CD4-positive, alpha-beta T cell (primary cell): ENCODE data around the gene KIF14. TPM values are rescaled to one million over a fixed set of nuclear protein-coding genes. Genes with fewer than 3 reads are reported as not detected.

Source experiments
- ATAC-seq: fragments of 200-7000 bp; cut with Tn5 transposase; one replicate; pipeline ENCODE4 v1.10.0; 2022; ENCODE audit warnings: mild to moderate bottlenecking; ENCODE audit not compliant: poor library complexity
- CTCF ChIA-PET: fragments of 350-600 bp; sonication (Branson Sonifier 250); formaldehyde crosslinking; loops from one replicate; lab custom pipeline; 2021; ENCODE audit warnings: antibody characterized with exemption, inconsistent platforms; lab: Charles Lee
- POLR2A ChIA-PET: fragments of 350-600 bp; sonication (Branson Sonifier 250); formaldehyde crosslinking; loops from one replicate; lab custom pipeline; 2021; ENCODE audit warnings: antibody characterized with exemption, inconsistent platforms; lab: Charles Lee
- DNase-seq, 14 experiments: peaks; one replicate each; pipeline ENCODE4 v3.0.0-alpha.2; 2013 to 2020; ENCODE audit warnings: mixed read lengths in 2 of 14
- H3K27ac ChIP-seq, 2 donors: one replicate each; pipeline versions ENCODE4 v1.5.1 to v1.7.0; 2013; ENCODE audit warnings: low read length in 2 of 2, low read depth in 1 of 2, mild to moderate bottlenecking in 1 of 2
- H3K27me3 ChIP-seq, 2 experiments: 1 replicate in 1 of 2; 2 replicates in 1 of 2; pipeline versions ENCODE4 v1.6.1 to v1.7.0; 2013; ENCODE audit warnings: low read length in 2 of 2, control low read depth in 1 of 2, mild to moderate bottlenecking in 1 of 2, moderate library complexity in 1 of 2; ENCODE audit not compliant: insufficient read depth in 2 of 2, control insufficient read depth in 1 of 2
- H3K36me3 ChIP-seq: one replicate; pipeline ENCODE4 v1.6.1; 2013; ENCODE audit warnings: low read length, control low read depth; ENCODE audit not compliant: insufficient read depth
- H3K4me1 ChIP-seq: one replicate; pipeline ENCODE4 v1.6.1; 2013; ENCODE audit warnings: low read length, control low read depth; ENCODE audit not compliant: insufficient read depth
- H3K4me3 ChIP-seq: one replicate; pipeline ENCODE4 v1.5.1; 2013; ENCODE audit warnings: mild to moderate bottlenecking, low read length, moderate library complexity
- H3K9me3 ChIP-seq, 2 experiments: 1 replicate in 1 of 2; 2 replicates in 1 of 2; pipeline versions ENCODE4 v1.6.1 to v1.7.0; 2013; ENCODE audit warnings: low read length in 2 of 2, mild to moderate bottlenecking in 2 of 2, control low read depth in 1 of 2, moderate library complexity in 1 of 2; ENCODE audit not compliant: control insufficient read depth in 1 of 2, insufficient read depth in 1 of 2
- H3K27ac Mint-ChIP-seq: one replicate; pipeline ENCODE4 v1.8.0; 2020; ENCODE audit warnings: mixed read lengths
- H3K27me3 Mint-ChIP-seq: one replicate; pipeline ENCODE4 v1.8.0; 2021; ENCODE audit warnings: mixed read lengths
- H3K36me3 Mint-ChIP-seq: one replicate; pipeline ENCODE4 v1.8.0; 2021; ENCODE audit warnings: low read depth, mixed read lengths
- H3K4me1 Mint-ChIP-seq: one replicate; pipeline ENCODE4 v1.8.0; 2021; ENCODE audit warnings: low read depth, mixed read lengths
- H3K4me3 Mint-ChIP-seq: one replicate; pipeline ENCODE4 v1.8.0; 2020; ENCODE audit warnings: mild to moderate bottlenecking, mixed read lengths
- H3K9me3 Mint-ChIP-seq: one replicate; pipeline ENCODE4 v1.8.0; 2020; ENCODE audit warnings: mixed read lengths
- intact Hi-C, 2 experiments: fragments of 100-400 bp; cut with DNase I in 1 of 2; cut with micrococcal nuclease in 1 of 2; formaldehyde crosslinking; loops; one replicate each; pipeline versions ENCODE4 v1.15.1 to v1.9.0; 2023 to 2025; cut with DNase I, micrococcal nuclease
- total RNA-seq, 174 experiments: library from RNA in 2 of 174; stranded (reverse) in 2 of 174; gene quantifications; one replicate each; pipeline ENCODE4 v1.2.3 and lab custom pipeline; 2021 to 2026
- TF ChIP-seq, protein P1 (sequence below): fragments of 200-600 bp; IDR thresholded peaks from one replicate; pipeline ENCODE4 v1.8.0; 2022; ENCODE audit warnings: antibody characterized with exemption, mild to moderate bottlenecking

KIF14 gene
- total RNA-seq, 2 experiments from 2014 or later: 0.11 TPM

DNA sequence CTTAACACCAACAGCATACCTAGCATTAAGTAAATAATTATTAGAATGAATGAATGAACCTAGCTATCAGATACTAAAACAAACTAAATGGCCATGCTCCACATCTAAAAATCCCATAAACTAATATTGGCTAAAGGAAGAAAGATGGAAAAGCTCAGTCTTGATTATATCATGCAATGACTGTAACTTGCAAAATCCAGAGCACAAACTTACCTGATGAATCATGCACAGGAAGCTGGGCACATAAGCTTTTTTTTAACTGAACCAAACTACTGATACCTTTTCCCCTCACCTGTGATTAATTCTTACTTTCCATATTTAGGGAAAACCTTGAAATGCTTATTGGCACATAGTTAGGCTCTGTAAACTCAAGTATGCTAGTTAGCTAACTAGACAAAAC is 70.2 kb downstream of the KIF14 start:
- intact Hi-C loops: no loop called here

DNA sequence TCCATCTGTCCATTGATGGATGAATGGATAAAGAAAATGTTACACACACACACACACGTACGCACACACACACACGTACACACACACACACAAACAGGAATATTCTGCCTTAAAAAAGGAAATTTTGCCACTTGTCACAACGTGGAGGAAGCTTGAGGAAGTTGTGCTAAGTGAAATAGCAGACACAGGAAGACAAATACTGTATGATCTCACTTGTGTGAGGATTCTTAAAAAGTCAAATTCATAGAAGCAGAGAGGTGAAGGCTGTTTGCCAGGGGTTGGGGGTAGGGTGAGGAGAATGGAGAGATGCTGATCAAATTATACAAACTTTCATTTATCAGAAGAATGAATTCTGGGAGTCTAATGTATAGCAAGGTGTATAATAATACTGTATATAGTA is 73.2 kb downstream of the KIF14 start:
- ChIA-PET POLR2A (no interaction called here), CTCF (no interaction called here)

More for the DNA sequence above, 70.2 kb downstream of the KIF14 start:
- Mint-ChIP-seq H3K36me3 (no peaks in the 10 kb centered on the region), H3K27ac (no peak overlapping the region), H3K9me3 (no peaks in the 10 kb centered on the region), H3K4me3 (no peak overlapping the region), H3K27me3 (no peaks in the 10 kb centered on the region), H3K4me1 (peaks cover 20% of the 10 kb centered on the region)
- CTCF ChIA-PET: no interaction called here
- POLR2A ChIA-PET: no interaction called here
- ATAC-seq: no peak
- Histone ChIP-seq H3K4me3 (no peak overlapping the region), H3K9me3 (no peaks in the 10 kb centered on the region), H3K36me3 (no peaks in the 10 kb centered on the region), H3K27me3 (no peaks in the 10 kb centered on the region), H3K4me1 (no peaks in the 10 kb centered on the region), H3K27ac (no peak overlapping the region)
- DNase-seq: no peak
- TF ChIP-seq, protein P1, sequence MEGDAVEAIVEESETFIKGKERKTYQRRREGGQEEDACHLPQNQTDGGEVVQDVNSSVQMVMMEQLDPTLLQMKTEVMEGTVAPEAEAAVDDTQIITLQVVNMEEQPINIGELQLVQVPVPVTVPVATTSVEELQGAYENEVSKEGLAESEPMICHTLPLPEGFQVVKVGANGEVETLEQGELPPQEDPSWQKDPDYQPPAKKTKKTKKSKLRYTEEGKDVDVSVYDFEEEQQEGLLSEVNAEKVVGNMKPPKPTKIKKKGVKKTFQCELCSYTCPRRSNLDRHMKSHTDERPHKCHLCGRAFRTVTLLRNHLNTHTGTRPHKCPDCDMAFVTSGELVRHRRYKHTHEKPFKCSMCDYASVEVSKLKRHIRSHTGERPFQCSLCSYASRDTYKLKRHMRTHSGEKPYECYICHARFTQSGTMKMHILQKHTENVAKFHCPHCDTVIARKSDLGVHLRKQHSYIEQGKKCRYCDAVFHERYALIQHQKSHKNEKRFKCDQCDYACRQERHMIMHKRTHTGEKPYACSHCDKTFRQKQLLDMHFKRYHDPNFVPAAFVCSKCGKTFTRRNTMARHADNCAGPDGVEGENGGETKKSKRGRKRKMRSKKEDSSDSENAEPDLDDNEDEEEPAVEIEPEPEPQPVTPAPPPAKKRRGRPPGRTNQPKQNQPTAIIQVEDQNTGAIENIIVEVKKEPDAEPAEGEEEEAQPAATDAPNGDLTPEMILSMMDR: no peak

DNA sequence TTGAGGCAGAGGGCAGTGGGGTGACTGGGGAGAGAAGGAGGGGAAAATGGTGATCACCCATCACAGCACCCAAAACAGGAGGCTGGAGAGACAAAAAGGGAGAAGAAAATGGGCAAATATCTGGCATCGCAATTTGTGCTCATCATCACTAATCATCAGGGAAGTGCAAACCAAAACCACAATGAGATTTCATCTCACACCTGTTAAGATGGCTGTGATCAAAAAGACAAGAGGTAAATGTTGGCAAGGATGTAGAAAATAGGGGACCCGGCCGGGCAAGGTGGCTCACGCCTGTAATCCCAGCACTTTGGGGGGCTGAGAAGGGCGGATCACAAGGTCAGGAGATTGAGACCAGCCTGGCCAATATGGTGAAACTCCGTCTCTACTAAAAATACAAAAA is 74.0 kb downstream of the KIF14 start:
- Histone ChIP-seq H3K36me3 (no peaks in the 10 kb centered on the region), H3K4me1 (no peaks in the 10 kb centered on the region), H3K4me3 (no peak overlapping the region), H3K9me3 (no peaks in the 10 kb centered on the region), H3K27ac (no peak overlapping the region), H3K27me3 (no peaks in the 10 kb centered on the region)
- POLR2A ChIA-PET: no interaction called here
- CTCF ChIA-PET: no interaction called here
- DNase-seq (no peak), ATAC-seq (no peak)
- Mint-ChIP-seq H3K27ac (no peak overlapping the region), H3K9me3 (no peaks in the 10 kb centered on the region), H3K4me1 (peaks cover 20% of the 10 kb centered on the region), H3K4me3 (peak overlapping the region; percentile 62), H3K36me3 (no peaks in the 10 kb centered on the region), H3K27me3 (no peaks in the 10 kb centered on the region)
- TF ChIP-seq, protein P1: no peak
- intact Hi-C loops: no loop called here

More for the DNA sequence above, 73.2 kb downstream of the KIF14 start:
- no peaks in the 10 kb centered on the region for H3K9me3 ChIP-seq
- TF ChIP-seq, protein P1: no peak
- H3K36me3 ChIP-seq: no peaks in the 10 kb centered on the region
- Mint-ChIP-seq H3K27me3 (no peaks in the 10 kb centered on the region), H3K9me3 (no peaks in the 10 kb centered on the region), H3K27ac (no peak overlapping the region), H3K36me3 (no peaks in the 10 kb centered on the region), H3K4me1 (peaks cover 20% of the 10 kb centered on the region), H3K4me3 (no peak overlapping the region)
- H3K4me3 ChIP-seq: no peak overlapping the region
- intact Hi-C loops: no loop called here
- ATAC-seq (no peak), DNase-seq (no peak)
- H3K4me1 ChIP-seq: no peaks in the 10 kb centered on the region
- H3K27ac ChIP-seq: no peak overlapping the region
- no peaks in the 10 kb centered on the region for H3K27me3 ChIP-seq
